ENCODE measurements around the gene ROR1. TPM values are rescaled to one million over a fixed set of nuclear protein-coding genes. Genes with fewer than 3 reads are reported as not detected.

ROR1 gene
- total and polyA plus RNA-seq, 3 donors from 2014 or later = 3.3 to 5.1 (median 4.6) TPM

GRCh38 chr1:63885899-63886298 is 112.1 kb downstream of the ROR1 start:
- Histone ChIP-seq H3K4me3 (no peak overlapping the region), H3K4me1 (no peaks in the 10 kb centered on the region), H3K27me3 (no peaks in the 10 kb centered on the region), H3K9me3 (no peaks in the 10 kb centered on the region), H3K36me3 (ENCODE audit: low read depth, missing control alignments) (no peaks in the 10 kb centered on the region), H3K27ac (no peak overlapping the region)
- TF ChIP-seq POLR2A (IDR thresholded peaks at IDR 0.05) = no peak
- no peak for TF ChIP-seq CTCF (IDR thresholded peaks at IDR 0.05)
- DNase-seq = no peak
- WGBS, 2 donors = 89 to 95% methylated on average over 10 of the region's 10 CpGs
- intact Hi-C loops (cut with DNase I; ENCODE audit: low total_unique reads) = no loop called here

- intact Hi-C loops (cut with DNase I; ENCODE audit: low total_unique reads) = no loop called here
- Histone ChIP-seq H3K4me3 (no peak overlapping the region), H3K36me3 (ENCODE audit: low read depth, missing control alignments) (no peaks in the 10 kb centered on the region), H3K9me3 (no peaks in the 10 kb centered on the region), H3K27me3 (no peaks in the 10 kb centered on the region), H3K4me1 (no peaks in the 10 kb centered on the region), H3K27ac (no peak overlapping the region)
- DNase-seq = no peak
- TF ChIP-seq CTCF (IDR thresholded peaks at IDR 0.05) (no peak), POLR2A (IDR thresholded peaks at IDR 0.05) (no peak)
- 70 to 82% methylated on average over 3 of the region's 3 CpGs for WGBS, 2 donors
Observed at GRCh38 chr1:63886340-63886739, 112.5 kb downstream of the ROR1 start.

GRCh38 chr1:63887809-63888208 is 114.0 kb downstream of the ROR1 start:
- Histone ChIP-seq H3K4me1 (no peaks in the 10 kb centered on the region), H3K9me3 (no peaks in the 10 kb centered on the region), H3K36me3 (ENCODE audit: low read depth, missing control alignments) (no peaks in the 10 kb centered on the region), H3K27ac (no peak overlapping the region), H3K4me3 (no peak overlapping the region), H3K27me3 (no peaks in the 10 kb centered on the region)
- WGBS, 2 donors = 94 to 100% methylated on average over 2 of the region's 2 CpGs
- DNase-seq = no peak
- TF ChIP-seq POLR2A (IDR thresholded peaks at IDR 0.05) (no peak), CTCF (IDR thresholded peaks at IDR 0.05) (no peak)
- intact Hi-C loops (cut with DNase I; ENCODE audit: low total_unique reads) = no loop called here

- intact Hi-C loops (cut with DNase I; ENCODE audit: low total_unique reads) = no loop called here
- 93 to 100% methylated on average over 1 of the region's 1 CpG for WGBS, 2 donors
- Histone ChIP-seq H3K9me3 (no peaks in the 10 kb centered on the region), H3K27me3 (no peaks in the 10 kb centered on the region), H3K4me1 (no peaks in the 10 kb centered on the region), H3K36me3 (ENCODE audit: low read depth, missing control alignments) (no peaks in the 10 kb centered on the region), H3K27ac (no peak overlapping the region), H3K4me3 (no peak overlapping the region)
- no peak for DNase-seq
- no peak for TF ChIP-seq POLR2A (IDR thresholded peaks at IDR 0.05)
- TF ChIP-seq CTCF (IDR thresholded peaks at IDR 0.05) = no peak
Observed at GRCh38 chr1:63888984-63889383, 115.2 kb downstream of the ROR1 start.

GRCh38 chr1:63890468-63890867 is 116.7 kb downstream of the ROR1 start:
- Histone ChIP-seq H3K4me3 (no peak overlapping the region), H3K9me3 (no peaks in the 10 kb centered on the region), H3K27me3 (no peaks in the 10 kb centered on the region), H3K27ac (no peak overlapping the region), H3K36me3 (ENCODE audit: low read depth, missing control alignments) (no peaks in the 10 kb centered on the region), H3K4me1 (no peaks in the 10 kb centered on the region)
- TF ChIP-seq CTCF (IDR thresholded peaks at IDR 0.05) = no peak
- no peak for TF ChIP-seq POLR2A (IDR thresholded peaks at IDR 0.05)
- DNase-seq = no peak
- intact Hi-C loops (cut with DNase I; ENCODE audit: low total_unique reads) = no loop called here

Data from testis (tissue), 3 donors.